ENCODE results near the gene PNPLA6. TPM values are rescaled to one million over a fixed set of nuclear protein-coding genes. Genes with fewer than 3 reads are reported as not detected.

Gene PNPLA6
- total RNA-seq, 1 donor from 2014 or later, result 82.0 TPM

GRCh38 chr19:7598180-7598579 is 62.7 kb downstream of the PNPLA6 start:
- Mint-ChIP-seq H3K4me3 (ENCODE audit: unreplicated experiment) (peak overlapping the region; percentile 84), H3K36me3 (ENCODE audit: unreplicated experiment) (no peaks in the 10 kb centered on the region), H3K4me1 (ENCODE audit: low read depth, unreplicated experiment) (peaks cover 9% of the 10 kb centered on the region), H3K9me3 (ENCODE audit: unreplicated experiment) (peaks cover 6% of the 10 kb centered on the region), H3K27me3 (ENCODE audit: unreplicated experiment) (peaks cover 20% of the 10 kb centered on the region), H3K27ac (ENCODE audit: unreplicated experiment) (no peak overlapping the region)
- no peak for DNase-seq
- TF ChIP-seq CTCF (IDR thresholded peaks at IDR 0.05; ENCODE audit: partially characterized antibody, unreplicated experiment), result no peak

GRCh38 chr19:7600721-7601120 is 65.2 kb downstream of the PNPLA6 start:
- Mint-ChIP-seq H3K36me3 (ENCODE audit: unreplicated experiment) (no peaks in the 10 kb centered on the region), H3K4me1 (ENCODE audit: low read depth, unreplicated experiment) (peaks cover 6% of the 10 kb centered on the region), H3K4me3 (ENCODE audit: unreplicated experiment) (no peak overlapping the region), H3K27me3 (ENCODE audit: unreplicated experiment) (peaks cover 11% of the 10 kb centered on the region), H3K27ac (ENCODE audit: unreplicated experiment) (no peak overlapping the region), H3K9me3 (ENCODE audit: unreplicated experiment) (peaks cover 3% of the 10 kb centered on the region)
- no peak for TF ChIP-seq CTCF (IDR thresholded peaks at IDR 0.05; ENCODE audit: partially characterized antibody, unreplicated experiment)
- no peak for DNase-seq

GRCh38 chr19:7602240-7602934 is 66.9 kb downstream of the PNPLA6 start:
- Mint-ChIP-seq H3K4me3 (ENCODE audit: unreplicated experiment) (no peak overlapping the region), H3K9me3 (ENCODE audit: unreplicated experiment) (peaks cover 4% of the 10 kb centered on the region), H3K4me1 (ENCODE audit: low read depth, unreplicated experiment) (peaks cover 6% of the 10 kb centered on the region), H3K27ac (ENCODE audit: unreplicated experiment) (no peak overlapping the region), H3K36me3 (ENCODE audit: unreplicated experiment) (no peaks in the 10 kb centered on the region), H3K27me3 (ENCODE audit: unreplicated experiment) (peaks cover 10% of the 10 kb centered on the region)
- no peak for DNase-seq
- no peak for TF ChIP-seq CTCF (IDR thresholded peaks at IDR 0.05; ENCODE audit: partially characterized antibody, unreplicated experiment)

- H3K27me3 Mint-ChIP-seq (ENCODE audit: unreplicated experiment), result peaks cover 10% of the 10 kb centered on the region
- TF ChIP-seq CTCF (IDR thresholded peaks at IDR 0.05; ENCODE audit: partially characterized antibody, unreplicated experiment), result no peak
- H3K4me3 Mint-ChIP-seq (ENCODE audit: unreplicated experiment), result no peak overlapping the region
- H3K27ac Mint-ChIP-seq (ENCODE audit: unreplicated experiment), result no peak overlapping the region
- peaks cover 4% of the 10 kb centered on the region for H3K9me3 Mint-ChIP-seq (ENCODE audit: unreplicated experiment)
- no peak for DNase-seq
- H3K36me3 Mint-ChIP-seq (ENCODE audit: unreplicated experiment), result no peaks in the 10 kb centered on the region
- H3K4me1 Mint-ChIP-seq (ENCODE audit: low read depth, unreplicated experiment), result peaks cover under 1% of the 10 kb centered on the region
Observed at GRCh38 chr19:7602935-7603497, 67.5 kb downstream of the PNPLA6 start.

- Mint-ChIP-seq H3K4me3 (ENCODE audit: unreplicated experiment) (no peak overlapping the region), H3K9me3 (ENCODE audit: unreplicated experiment) (peaks cover 4% of the 10 kb centered on the region), H3K4me1 (ENCODE audit: low read depth, unreplicated experiment) (no peaks in the 10 kb centered on the region), H3K36me3 (ENCODE audit: unreplicated experiment) (no peaks in the 10 kb centered on the region), H3K27me3 (ENCODE audit: unreplicated experiment) (peaks cover 13% of the 10 kb centered on the region), H3K27ac (ENCODE audit: unreplicated experiment) (no peak overlapping the region)
- DNase-seq, result no peak
- TF ChIP-seq CTCF (IDR thresholded peaks at IDR 0.05; ENCODE audit: partially characterized antibody, unreplicated experiment), result no peak
Observed at GRCh38 chr19:7603919-7604318, 68.4 kb downstream of the PNPLA6 start.
